Dedifferentiated amniotic fluid mesenchymal stem cell (primary cell): ENCODE data around the gene PIAS1.
"Not testable (repeated sequence)": the region's sequence is repeated elsewhere in the genome, so short reads cannot be mapped to it uniquely, and the experiment has no call there.

ENCODE experiments used
- DNase-seq: peaks from one replicate; pipeline ENCODE4 v3.0.0-alpha.2; 2016; ENCODE audit errors: extremely low spot score

Gene PIAS1

GRCh38 chr15:68114840-68115239, 60.7 kb downstream of the PIAS1 start:
- DNase-seq = no peak

GRCh38 chr15:68124700-68125099, 70.6 kb downstream of the PIAS1 start:
- no peak for DNase-seq

- DNase-seq = no peak
Measured at GRCh38 chr15:68126396-68126795, 72.3 kb downstream of the PIAS1 start.

- no peak for DNase-seq
Measured at GRCh38 chr15:68129072-68129471, 75.0 kb downstream of the PIAS1 start.

GRCh38 chr15:68130851-68131250, 76.7 kb downstream of the PIAS1 start:
- DNase-seq = no peak

GRCh38 chr15:68137096-68137495, 83.0 kb downstream of the PIAS1 start:
- DNase-seq = no peak

- no peak for DNase-seq
Measured at GRCh38 chr15:68143129-68143528, 89.0 kb downstream of the PIAS1 start.

GRCh38 chr15:68143785-68144184, 89.7 kb downstream of the PIAS1 start:
- DNase-seq = no peak

- no peak for DNase-seq
Measured at GRCh38 chr15:68145706-68146105, 91.6 kb downstream of the PIAS1 start.

GRCh38 chr15:68148039-68148438, 93.9 kb downstream of the PIAS1 start:
- DNase-seq = no peak

- DNase-seq = peak; percentile 34
Measured at GRCh38 chr15:68149059-68149458, 94.9 kb downstream of the PIAS1 start.

- DNase-seq = no peak
Measured at GRCh38 chr15:68150187-68150586, 96.1 kb downstream of the PIAS1 start.

GRCh38 chr15:68151277-68151676, 97.2 kb downstream of the PIAS1 start:
- DNase-seq = no peak

GRCh38 chr15:68152342-68152741, 98.2 kb downstream of the PIAS1 start:
- DNase-seq = no peak

- DNase-seq = peak; percentile 47
Measured at GRCh38 chr15:68154923-68155559, 100.9 kb downstream of the PIAS1 start.

GRCh38 chr15:68157074-68157473, 103.0 kb downstream of the PIAS1 start:
- no peak for DNase-seq

GRCh38 chr15:68158046-68158628, 104.0 kb downstream of the PIAS1 start:
- no peak for DNase-seq

- no peak for DNase-seq
Measured at GRCh38 chr15:68163191-68163590, 109.1 kb downstream of the PIAS1 start.

- DNase-seq = no peak
Measured at GRCh38 chr15:68166847-68167246, 112.7 kb downstream of the PIAS1 start.

- DNase-seq = not testable (repeated sequence)
Measured at GRCh38 chr15:68172037-68172436, 117.9 kb downstream of the PIAS1 start.

- DNase-seq = no peak
Measured at GRCh38 chr15:68173119-68173518, 119.0 kb downstream of the PIAS1 start.

- DNase-seq = no peak
Measured at GRCh38 chr15:68175526-68175925, 121.4 kb downstream of the PIAS1 start.

- DNase-seq = no peak
Measured at GRCh38 chr15:68176601-68177000, 122.5 kb downstream of the PIAS1 start.

- DNase-seq = peak; percentile 38
Measured at GRCh38 chr15:68177742-68178141, 123.6 kb downstream of the PIAS1 start.
